H1 (cell line): Measurements from ENCODE around the gene GFPT1. TPM values are rescaled to one million over a fixed set of nuclear protein-coding genes. Genes with fewer than 3 reads are reported as not detected.

Experiments
- CTCF ChIA-PET: fragments of 300-600 bp; sonication (Branson Sonifier 250); formaldehyde crosslinking; loops from one replicate; lab custom pipeline; 2021; ENCODE audit not compliant: partially characterized antibody; lab: Charles Lee
- POLR2A ChIA-PET: fragments of 300-600 bp; sonication (Branson Sonifier 250); formaldehyde crosslinking; loops from one replicate; lab custom pipeline; 2021; ENCODE audit warnings: inconsistent platforms; ENCODE audit not compliant: partially characterized antibody; lab: Charles Lee
- DNase-seq, 2 experiments: peaks; one replicate each; pipeline versions ENCODE4 v3.0.0 to v3.0.0-alpha.2; 2010 to 2022; ENCODE audit warnings: low spot score in 2 of 2, low read depth in 1 of 2, mixed read lengths in 1 of 2
- FAIRE-seq: peaks from 2 replicates; lab custom pipeline; 2011; peaks lifted over from hg19 to GRCh38; lab: Jason Lieb, UNC
- H2AFZ ChIP-seq: 2 replicates; pipeline ENCODE4 v1.8.1; 2012; ENCODE audit warnings: low read length, inconsistent platforms
- H2AK5ac ChIP-seq: 2 replicates; pipeline ENCODE4 v1.6.1; 2013; ENCODE audit warnings: low read depth, low read length
- H2BK120ac ChIP-seq: replicated peaks from 2 replicates; pipeline ENCODE3; 2013; ENCODE audit warnings: low read depth, low read length, inconsistent platforms
- H2BK12ac ChIP-seq: 2 replicates; pipeline ENCODE4 v1.6.1; 2013; ENCODE audit warnings: low read depth, low read length
- H2BK15ac ChIP-seq: 2 replicates; pipeline ENCODE4 v1.6.1; 2013; ENCODE audit warnings: low read length
- H2BK20ac ChIP-seq: 2 replicates; pipeline ENCODE4 v1.6.1; 2013; ENCODE audit warnings: low read length
- H2BK5ac ChIP-seq: 2 replicates; pipeline ENCODE4 v1.6.1; 2013; ENCODE audit warnings: low read depth, low read length
- H3K14ac ChIP-seq: 2 replicates; pipeline ENCODE4 v1.6.1; 2013; ENCODE audit warnings: inconsistent platforms; ENCODE audit not compliant: insufficient read length
- H3K18ac ChIP-seq: 2 replicates; pipeline ENCODE4 v1.6.1; 2013; ENCODE audit warnings: low read length; ENCODE audit errors: extremely low read depth
- H3K23ac ChIP-seq: 2 replicates; pipeline ENCODE4 v1.6.1; 2013; ENCODE audit warnings: inconsistent platforms; ENCODE audit not compliant: insufficient read length
- H3K23me2 ChIP-seq: 2 replicates; pipeline ENCODE4 v1.6.1; 2013; ENCODE audit warnings: low read depth, low read length
- H3K27ac ChIP-seq: 2 replicates; pipeline ENCODE4 v1.6.1; 2011; ENCODE audit warnings: low read depth, low read length, inconsistent platforms
- H3K27me3 ChIP-seq, 4 experiments: replicated peaks in 1 of 4; 1 replicate in 1 of 4; 2 replicates in 3 of 4; pipeline versions ENCODE4 v1.6.1 to v1.8.1; 2011 to 2013; ENCODE audit warnings: low read length in 3 of 4, mild to moderate bottlenecking in 3 of 4, inconsistent platforms in 2 of 4, mixed read lengths in 2 of 4, moderate library complexity in 1 of 4; ENCODE audit not compliant: control insufficient read depth in 3 of 4, insufficient read depth in 3 of 4; ENCODE audit errors: extremely low read depth in 1 of 4
- H3K36me3 ChIP-seq, 4 experiments: 2 replicates each; pipeline versions ENCODE4 v1.6.1 to v1.8.1; 2011 to 2013; ENCODE audit warnings: mild to moderate bottlenecking in 4 of 4, low read length in 3 of 4, moderate library complexity in 2 of 4, control low read depth in 1 of 4, inconsistent platforms in 1 of 4; ENCODE audit not compliant: insufficient read depth in 4 of 4, control insufficient read depth in 2 of 4
- H3K4ac ChIP-seq: replicated peaks from 2 replicates; pipeline ENCODE3; 2013; ENCODE audit warnings: low read length, low read depth, mixed read lengths, inconsistent platforms; ENCODE audit not compliant: insufficient read length
- H3K4me1 ChIP-seq, 4 experiments: replicated peaks in 1 of 4; 1 replicate in 1 of 4; 2 replicates in 3 of 4; pipeline versions ENCODE4 v1.6.1 to v1.8.1; 2011 to 2013; ENCODE audit warnings: low read length in 3 of 4, inconsistent platforms in 2 of 4, mixed read lengths in 1 of 4; ENCODE audit not compliant: insufficient read depth in 4 of 4, control insufficient read depth in 3 of 4
- H3K4me2 ChIP-seq, 2 experiments: 2 replicates each; pipeline versions ENCODE4 v1.6.1 to v1.8.1; 2011 to 2013; ENCODE audit warnings: low read depth in 2 of 2, low read length in 2 of 2, control low read depth in 1 of 2, inconsistent platforms in 1 of 2, mild to moderate bottlenecking in 1 of 2; ENCODE audit not compliant: insufficient read depth in 1 of 2
- H3K4me3 ChIP-seq, 4 experiments: fragments of 200-600, 300-600 bp in 1 of 4; sonication (generic), shearing (Covaris generic), sonication (Bioruptor Twin) in 1 of 4; 2 replicates each; pipeline versions ENCODE4 v1.5.1 to v1.8.1; 2011 to 2016; ENCODE audit warnings: low read length in 4 of 4, low read depth in 3 of 4, control low read depth in 2 of 4, inconsistent platforms in 2 of 4, mild to moderate bottlenecking in 2 of 4, mixed read lengths in 1 of 4, moderate library complexity in 1 of 4; ENCODE audit not compliant: insufficient read depth in 2 of 4; ENCODE audit errors: extremely low read depth in 1 of 4
- H3K56ac ChIP-seq: replicated peaks from 2 replicates; pipeline ENCODE3; 2013; ENCODE audit warnings: low read depth, mild to moderate bottlenecking, mixed read lengths, low read length, inconsistent platforms; ENCODE audit not compliant: insufficient read length
- H3K79me1 ChIP-seq: 2 replicates; pipeline ENCODE4 v1.6.1; 2013; ENCODE audit warnings: low read depth, low read length, control low read depth
- H3K79me2 ChIP-seq, 2 experiments: 2 replicates each; pipeline versions ENCODE4 v1.6.1 to v1.8.1; 2012 to 2013; ENCODE audit warnings: low read length in 2 of 2, mild to moderate bottlenecking in 2 of 2, inconsistent platforms in 1 of 2; ENCODE audit not compliant: insufficient read depth in 2 of 2, control insufficient read depth in 1 of 2
- H3K9ac ChIP-seq, 4 experiments: replicated peaks in 1 of 4; 1 replicate in 1 of 4; 2 replicates in 3 of 4; pipeline versions ENCODE4 v1.6.1 to v1.8.1; 2011 to 2013; ENCODE audit warnings: low read depth in 3 of 4, low read length in 3 of 4, control low read depth in 2 of 4, mild to moderate bottlenecking in 2 of 4, moderate library complexity in 2 of 4, inconsistent platforms in 1 of 4; ENCODE audit errors: extremely low read depth in 1 of 4
- H3K9me3 ChIP-seq, 2 experiments: 2 replicates each; pipeline versions ENCODE4 v1.6.1 to v1.8.1; 2012 to 2013; ENCODE audit warnings: mild to moderate bottlenecking in 2 of 2, moderate library complexity in 2 of 2, control low read depth in 1 of 2, inconsistent platforms in 1 of 2, low read depth in 1 of 2, low read length in 1 of 2, mixed read lengths in 1 of 2; ENCODE audit not compliant: insufficient read depth in 2 of 2
- H4K20me1 ChIP-seq, 2 experiments: replicated peaks in 1 of 2; 2 replicates each; pipeline versions ENCODE3 to v1.8.1; 2011 to 2013; ENCODE audit warnings: inconsistent platforms in 2 of 2, low read length in 2 of 2, mild to moderate bottlenecking in 1 of 2; ENCODE audit not compliant: insufficient read depth in 2 of 2, control insufficient read depth in 1 of 2
- H4K5ac ChIP-seq: 2 replicates; pipeline ENCODE4 v1.6.1; 2013; ENCODE audit warnings: low read length, low read depth, mixed read lengths, inconsistent platforms; ENCODE audit not compliant: insufficient read length
- H4K8ac ChIP-seq: 2 replicates; pipeline ENCODE4 v1.8.0; 2013; ENCODE audit warnings: mild to moderate bottlenecking, moderate library complexity, low read length, inconsistent platforms; ENCODE audit not compliant: insufficient read depth; ENCODE audit errors: extremely low read depth
- H4K91ac ChIP-seq: replicated peaks from 2 replicates; pipeline ENCODE3; 2013; ENCODE audit warnings: low read length, mixed read lengths, inconsistent platforms; ENCODE audit not compliant: insufficient read length
- BCL11A ChIP-seq, 2 experiments: IDR thresholded peaks; one replicate each; pipeline ENCODE4 v1.6.1; 2011; ENCODE audit warnings: low read depth in 2 of 2, low read length in 2 of 2, mild to moderate bottlenecking in 2 of 2
- CTCF ChIP-seq, 3 experiments: IDR thresholded peaks; 1 replicate in 2 of 3; 2 replicates in 1 of 3; pipeline versions ENCODE4 v1.5.1 to v1.6.1; 2011; ENCODE audit warnings: low read length in 3 of 3, mild to moderate bottlenecking in 3 of 3, inconsistent platforms in 2 of 3, low read depth in 1 of 3, moderate library complexity in 1 of 3; ENCODE audit not compliant: insufficient read depth in 1 of 3; ENCODE audit errors: control extremely low read depth in 1 of 3
- EGR1 ChIP-seq: IDR thresholded peaks from 2 replicates; pipeline ENCODE4 v1.6.1; 2011; ENCODE audit warnings: low read depth, low read length, borderline replicate concordance
- RAD21 ChIP-seq, 2 experiments: IDR thresholded peaks in 1 of 2; conservative IDR thresholded peaks in 1 of 2; 2 replicates each; pipeline ENCODE4 v1.6.1; 2011; ENCODE audit warnings: low read depth in 2 of 2, low read length in 2 of 2, improper control_type of control experiment in 1 of 2, inconsistent platforms in 1 of 2, mild to moderate bottlenecking in 1 of 2, moderate library complexity in 1 of 2
- RXRA ChIP-seq: IDR thresholded peaks from 2 replicates; pipeline ENCODE4 v1.6.1; 2011; ENCODE audit warnings: low read depth, mild to moderate bottlenecking, low read length, moderate library complexity; ENCODE audit not compliant: insufficient read depth
- SAP30 ChIP-seq: fragments of 300-600 bp; sonication (generic); IDR thresholded peaks from 2 replicates; pipeline ENCODE4 v1.7.1; 2012; ENCODE audit warnings: low read length, moderate library complexity, mild to moderate bottlenecking, inconsistent platforms; ENCODE audit not compliant: insufficient read depth, insufficient replicate concordance
- WGBS, 2 experiments: shearing (Covaris generic) in 1 of 2; methylation state at CpG; one replicate each; pipeline versions ENCODE4 v1.1.6 to v1.1.7; 2013 to 2015; ENCODE audit warnings: low lambda C conversion rate in 2 of 2, mixed read lengths in 2 of 2, inconsistent platforms in 1 of 2, low coverage in 1 of 2, missing lambda C conversion rate in 1 of 2; ENCODE audit not compliant: insufficient replicate concordance in 2 of 2, insufficient coverage in 1 of 2, insufficient read length in 1 of 2; ENCODE audit errors: extremely low coverage in 1 of 2, missing lambda C conversion rate in 1 of 2; 5-methylcytosine and 5-hydroxymethylcytosine counted together
- polyA plus RNA-seq, 7 experiments: library from polyadenylated mRNA; depleted of rRNA in 3 of 7; stranded (reverse) in 5 of 7; unstranded in 2 of 7; fragments of >200 nt in 5 of 7; fragments of 200-250 nt in 2 of 7; gene quantifications; 1 replicate in 5 of 7; 2 replicates in 1 of 7; 4 replicates in 1 of 7; pipeline versions ENCODE4 v1.2.1 to v1.2.3, GENCODE V29; 2011 to 2013; ENCODE audit warnings: missing spikeins in 2 of 7, mixed read lengths in 2 of 7
- total RNA-seq: library from RNA; stranded (reverse); fragmentation: NEBNext Ultra II Directional; extraction: Animal tissue kit (Norgen Biotek cat#: 25700); gene quantifications from 2 replicates; pipeline ENCODE4 v1.2.1, GENCODE V29; 2021

GFPT1 gene
- total and polyA plus RNA-seq, 2 of the 8 experiments (the other 6 are each of a cell fraction or from before 2014, with no cell fraction given) = 13.3 to 76.2 TPM

- Histone ChIP-seq H3K4me3 (no peak overlapping the region), H4K91ac (no peak overlapping the region), H3K4ac (no peak overlapping the region), H3K79me2 (peaks cover 0 to 56% of the 10 kb centered on the region in 2 experiments; a peak in 2 of 4 replicates), H3K36me3 (peaks cover 5 to 20% (median 11%) of the 10 kb centered on the region in 4 experiments; a peak in 7 of 8 replicates), H3K9ac (no peak overlapping the region), H3K9me3 (no peaks in the 10 kb centered on the region), H4K5ac (no peak overlapping the region), H3K27me3 (no peaks in the 10 kb centered on the region), H3K23ac (no peak overlapping the region), H2BK5ac (no peak overlapping the region), H3K23me2 (no peaks in the 10 kb centered on the region), H3K4me1 (no peaks in the 10 kb centered on the region), H3K14ac (no peak overlapping the region), H2AK5ac (no peak overlapping the region), H2BK20ac (no peak overlapping the region), H2BK12ac (no peak overlapping the region), H3K27ac (no peak overlapping the region), H3K4me2 (no peak overlapping the region), H2BK120ac (no peak overlapping the region), H2BK15ac (no peak overlapping the region), H4K20me1 (peaks cover 0 to 2% of the 10 kb centered on the region in 2 experiments), H4K8ac (no peak overlapping the region), H2AFZ (no peak overlapping the region), H3K79me1 (no peaks in the 10 kb centered on the region), H3K18ac (no peak overlapping the region), H3K56ac (no peak overlapping the region)
- TF ChIP-seq EGR1 = no peak
- peak in 2 of 3 experiments; percentile 57 to 66; a peak in 3 of 4 replicates for TF ChIP-seq CTCF (IDR thresholded peaks at IDR 0.05; ENCODE audit: control extremely low read depth in 1 of 3, insufficient read depth in 1 of 3, low read depth in 1 of 3, low read length in 3 of 3)
- no peak for TF ChIP-seq SAP30
- no peak for TF ChIP-seq RXRA
- peak; percentile 69 to 73 for TF ChIP-seq RAD21 (IDR thresholded peaks at IDR 0.05 in 1 of 2, conservative IDR thresholded peaks at IDR 0.05 in 1 of 2; ENCODE audit: low read depth in 2 of 2, low read length in 2 of 2)
- no peak for TF ChIP-seq BCL11A (IDR thresholded peaks at IDR 0.05; ENCODE audit: low read depth in 2 of 2, low read length in 2 of 2)
- ChIA-PET CTCF (interaction anchor here (0.7 to 3.8 kb wide), 32 partner anchors 8 to 401 kb away, joined by 3 to 24 read pairs (median 4); partner anchors contain the start of gene NFU1), POLR2A (interaction anchor here (0.8 to 1.6 kb wide), 3 partner anchors 10 to 70 kb away, joined by 3 to 7 read pairs (median 6); partner anchors contain the start of gene NFU1)
- FAIRE-seq = no peak
- no peak for DNase-seq
- 76% methylated on average over 8 of the region's 8 CpGs; no CpG with 5 or more reads in 1 of the 2 experiments for WGBS, 2 experiments
These were observed 11.3 kb downstream of the GFPT1 start for GRCh38 chr2:69375494-69376353.
